GM20431 (cell line): ENCODE measurements around the gene TMEM40.
"Not testable (repeated sequence)": the region's sequence is repeated elsewhere in the genome, so short reads cannot be mapped to it uniquely, and the experiment has no call there.

Experiments used
- in situ Hi-C: fragments of 300-500 bp; cut with MseI, MboI; formaldehyde crosslinking; loops from one replicate; pipeline ENCODE4 v1.15.0; 2020; ENCODE audit warnings: low sequenced_read_pairs; ENCODE audit not compliant: unreplicated experiment

Gene TMEM40

GRCh38 chr3:12780751-12781150, 21.7 kb upstream of the TMEM40 start:
- in situ Hi-C loops: no loop called here

GRCh38 chr3:12777171-12777570, 18.1 kb upstream of the TMEM40 start:
- in situ Hi-C loops: no loop called here

GRCh38 chr3:12775970-12776369, 16.9 kb upstream of the TMEM40 start:
- in situ Hi-C loops: not testable (repeated sequence)

- in situ Hi-C loops: no loop called here
Observed at GRCh38 chr3:12775226-12775625, 16.2 kb upstream of the TMEM40 start.

GRCh38 chr3:12774619-12775018, 15.6 kb upstream of the TMEM40 start:
- in situ Hi-C loops: no loop called here

- in situ Hi-C loops: no loop called here
Observed at GRCh38 chr3:12773710-12774086, 14.6 kb upstream of the TMEM40 start.

- in situ Hi-C loops: no loop called here
Observed at GRCh38 chr3:12773030-12773709, 14.1 kb upstream of the TMEM40 start.

- in situ Hi-C loops: no loop called here
Observed at GRCh38 chr3:12772462-12772861, 13.4 kb upstream of the TMEM40 start.

GRCh38 chr3:12771236-12771635, 12.2 kb upstream of the TMEM40 start:
- in situ Hi-C loops: no loop called here

- in situ Hi-C loops: no loop called here
Observed at GRCh38 chr3:12769761-12770160, 10.7 kb upstream of the TMEM40 start.

- in situ Hi-C loops: no loop called here
Observed at GRCh38 chr3:12768579-12769527, 9.8 kb upstream of the TMEM40 start.

- in situ Hi-C loops: no loop called here
Observed at GRCh38 chr3:12766541-12766940, 7.5 kb upstream of the TMEM40 start.

GRCh38 chr3:12764171-12764776, 5.2 kb upstream of the TMEM40 start:
- in situ Hi-C loops: no loop called here

GRCh38 chr3:12759693-12760565, 870 bp upstream of the TMEM40 start:
- in situ Hi-C loops: no loop called here

GRCh38 chr3:12758025-12758781, 856 bp downstream of the TMEM40 start:
- in situ Hi-C loops: no loop called here

- in situ Hi-C loops: no loop called here
Observed at GRCh38 chr3:12756635-12757034, 2.4 kb downstream of the TMEM40 start.

GRCh38 chr3:12756175-12756574, 2.9 kb downstream of the TMEM40 start:
- in situ Hi-C loops: no loop called here

GRCh38 chr3:12755754-12756153, 3.3 kb downstream of the TMEM40 start:
- in situ Hi-C loops: no loop called here

- in situ Hi-C loops: no loop called here
Observed at GRCh38 chr3:12754313-12754712, 4.7 kb downstream of the TMEM40 start.
